HT-29 (cell line): ENCODE measurements around the gene APOD. TPM values are rescaled to one million over a fixed set of nuclear protein-coding genes. Genes with fewer than 3 reads are reported as not detected.
"Not testable (repeated sequence)": the region's sequence is repeated elsewhere in the genome, so short reads cannot be mapped to it uniquely, and the experiment has no call there.

Experiments used
- DNase-seq: peaks from one replicate; pipeline ENCODE4 v3.0.0-alpha.2; 2015; ENCODE audit warnings: low spot score
- total RNA-seq: library from RNA; depleted of rRNA; stranded (reverse); fragments of >200 nt; shearing (Covaris generic); gene quantifications from 2 replicates; pipeline ENCODE4 v1.2.3, GENCODE V29; 2014

Gene APOD
- total RNA-seq, 1 experiment from 2014 or later: 0.58 TPM

- not testable (repeated sequence) for DNase-seq
Measured at GRCh38 chr3:195617784-195618659, 34.3 kb upstream of the APOD start.

DNA sequence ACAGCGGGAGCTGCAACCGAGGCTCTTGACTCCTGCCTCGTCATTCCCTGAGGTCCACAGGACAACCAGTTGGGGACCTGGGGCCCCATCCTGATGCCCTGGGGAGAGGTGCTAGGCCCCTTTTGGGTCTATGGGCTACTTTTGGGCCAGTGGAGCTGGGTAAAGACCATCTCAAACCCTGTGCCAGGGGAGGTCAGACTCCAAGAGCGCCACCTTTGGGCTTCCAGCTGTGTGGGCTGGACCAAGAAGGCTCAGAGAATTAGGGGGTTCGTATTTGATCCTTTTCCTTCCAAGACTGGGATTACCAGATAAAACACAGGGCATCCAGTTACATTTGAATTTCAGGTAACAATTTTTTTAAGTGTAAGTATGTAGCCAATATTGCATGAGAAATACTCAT lies 33.4 kb upstream of the APOD start:
- not testable (repeated sequence) for DNase-seq

DNA sequence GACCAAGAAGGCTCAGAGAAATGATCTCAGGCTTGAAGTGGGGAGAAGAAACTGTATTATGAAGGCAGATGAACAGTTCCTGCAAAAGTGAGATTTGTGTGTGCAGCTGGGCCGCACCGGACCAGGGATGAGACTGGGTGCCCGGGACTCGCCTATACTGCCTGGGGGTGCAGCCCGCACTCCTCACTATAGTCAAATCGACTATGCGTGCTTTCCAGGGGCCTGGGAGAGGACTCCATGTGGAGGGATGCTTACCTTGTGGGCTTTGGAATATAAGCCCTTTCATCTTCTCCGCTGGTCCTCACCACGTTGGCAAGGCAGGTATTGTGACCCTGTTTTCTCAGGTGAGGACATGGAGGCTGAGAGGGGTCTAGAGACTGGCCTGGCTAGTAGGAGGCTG lies 32.9 kb upstream of the APOD start:
- DNase-seq: no peak

GRCh38 chr3:195615952-195616537 lies 32.3 kb upstream of the APOD start:
- not testable (repeated sequence) for DNase-seq

GRCh38 chr3:195614672-195615504 lies 31.1 kb upstream of the APOD start:
- peak; percentile 73 for DNase-seq

DNA sequence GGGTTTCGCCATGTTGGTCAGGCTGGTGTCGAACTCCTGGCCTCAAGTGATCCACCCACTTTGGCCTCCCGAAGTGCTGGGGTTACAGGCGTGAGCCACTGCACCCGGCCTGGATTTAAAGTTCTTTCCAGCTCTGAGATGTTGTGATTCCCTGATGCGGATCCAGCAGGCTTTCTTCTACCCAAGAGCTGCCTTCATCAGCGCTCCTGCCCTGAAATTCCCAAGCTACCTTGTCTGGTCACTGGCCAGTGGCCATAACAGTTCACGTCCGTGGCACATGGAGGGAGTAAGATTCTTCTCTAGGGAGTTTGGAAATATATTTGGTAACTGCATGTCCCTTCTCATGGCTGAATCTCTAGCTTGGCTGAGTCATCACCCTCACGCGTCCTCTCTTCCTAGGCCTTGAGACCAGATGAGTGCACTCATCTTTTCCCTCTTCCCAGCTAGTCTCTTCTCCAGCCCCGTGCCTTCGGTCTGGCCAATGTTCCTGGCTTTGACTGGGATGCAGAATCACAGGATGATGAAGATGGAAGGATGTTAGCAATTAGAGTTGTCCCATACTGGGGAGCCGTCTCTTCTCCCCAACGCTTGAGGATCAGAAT lies 29.8 kb upstream of the APOD start:
- DNase-seq: no peak

DNA sequence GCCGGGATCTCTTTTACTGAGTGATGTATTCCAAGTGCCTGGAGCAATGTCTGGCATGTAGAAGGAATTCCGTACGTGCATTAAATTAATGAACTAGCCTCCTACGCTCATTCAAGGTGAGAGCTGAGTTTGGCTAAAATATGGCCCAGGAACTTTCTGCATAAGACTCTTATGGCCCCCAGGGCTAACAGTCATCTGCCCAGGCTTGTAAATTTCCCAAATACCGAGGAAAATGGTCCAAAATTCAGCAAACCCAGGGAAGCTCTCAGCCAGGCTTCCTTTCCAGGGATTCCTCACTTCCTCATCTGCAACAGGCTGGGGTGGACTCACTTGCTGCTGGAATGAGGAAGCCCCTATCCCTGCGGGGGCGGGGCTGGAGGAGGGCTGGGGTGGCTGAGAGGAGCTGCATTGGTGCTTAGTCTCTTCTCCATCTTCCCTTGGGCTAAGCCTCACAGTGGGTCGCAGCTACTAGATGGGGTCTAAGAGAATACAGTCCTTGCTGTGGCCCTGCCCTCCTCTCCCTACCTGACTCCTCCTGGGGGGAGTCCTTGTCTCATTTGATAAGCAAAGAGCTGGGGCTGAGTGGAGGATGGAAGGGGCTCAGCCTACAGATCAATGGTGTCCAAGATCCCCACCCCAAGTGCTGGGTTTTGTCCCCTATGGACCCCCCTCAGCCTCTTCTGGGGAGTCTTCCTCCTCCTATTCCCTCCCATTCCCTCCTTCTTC lies 28.5 kb upstream of the APOD start:
- DNase-seq: no peak

DNA sequence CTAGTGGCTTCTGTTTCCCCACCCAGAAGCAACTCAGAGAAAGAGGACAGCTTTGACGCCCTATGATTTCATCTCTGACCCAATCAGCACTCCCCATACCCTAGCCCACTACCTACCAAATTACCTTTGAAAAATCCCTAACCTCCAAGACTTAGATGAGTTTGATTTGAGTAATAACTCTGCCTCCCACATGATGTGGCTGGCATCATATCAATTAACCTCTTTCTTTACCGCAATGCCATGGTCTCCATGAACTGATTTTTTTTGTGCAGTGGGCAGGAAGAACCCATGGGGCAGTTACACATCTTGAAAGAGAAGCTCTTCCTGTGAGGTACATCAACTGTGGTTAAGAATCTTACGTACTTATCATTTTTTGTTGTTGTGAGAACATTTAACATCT lies 25.5 kb upstream of the APOD start:
- no peak for DNase-seq

DNA sequence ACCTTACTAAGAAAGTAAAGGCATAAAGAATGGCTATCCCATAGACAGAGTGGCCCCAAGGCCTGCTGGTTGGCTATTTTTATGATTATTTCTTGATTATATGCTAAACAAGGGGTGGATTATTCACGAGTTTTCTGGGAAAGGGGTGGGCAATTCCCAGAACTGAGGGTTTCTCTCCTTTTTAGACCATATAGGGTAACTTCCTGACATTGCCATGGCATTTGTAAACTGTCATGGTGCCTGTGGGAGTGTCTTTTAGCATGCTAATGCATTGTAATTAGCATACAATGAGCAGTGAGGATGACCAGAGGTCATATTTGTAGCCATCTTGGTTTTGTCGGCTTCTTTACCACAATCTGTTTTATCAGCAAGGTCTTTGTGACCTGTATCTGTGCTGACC lies 18.0 kb upstream of the APOD start:
- DNase-seq: not testable (repeated sequence)

DNA sequence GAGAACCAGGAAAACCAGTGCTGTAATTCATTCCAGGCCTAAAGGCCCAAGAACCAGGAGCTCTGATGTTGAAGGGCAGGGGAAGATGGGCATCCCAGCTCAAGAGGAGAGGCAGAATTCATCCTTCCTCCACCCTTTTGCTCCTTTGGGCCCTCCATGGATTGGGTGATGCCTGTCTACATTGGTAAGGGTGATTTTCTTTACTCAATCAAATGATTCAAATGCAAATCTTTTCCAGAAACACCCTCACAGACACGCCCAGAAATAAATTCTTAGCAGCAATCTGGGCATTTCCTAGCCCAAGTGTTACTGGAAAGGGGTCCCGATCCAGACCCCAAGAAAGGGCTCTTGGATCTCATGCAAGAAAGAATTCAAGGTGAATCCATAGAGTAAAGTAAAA lies 17.6 kb upstream of the APOD start:
- DNase-seq: no peak

DNA sequence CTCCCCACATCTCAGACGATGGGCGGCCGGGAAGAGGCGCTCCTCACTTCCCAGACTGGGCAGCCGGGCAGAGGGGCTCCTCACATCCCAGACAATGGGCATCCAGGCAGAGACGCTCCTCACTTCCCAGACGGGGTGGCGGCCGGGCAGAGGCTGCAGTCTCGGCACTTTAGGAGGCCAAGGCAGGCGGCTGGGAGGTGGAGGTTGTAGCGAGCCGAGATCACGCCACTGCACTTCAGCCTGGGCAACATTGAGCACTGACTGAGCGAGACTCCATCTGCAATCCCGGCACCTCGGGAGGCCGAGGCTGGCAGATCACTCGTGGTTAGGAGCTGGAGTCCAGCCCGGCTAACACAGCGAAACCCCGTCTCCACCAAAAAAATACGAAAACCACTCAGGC lies 16.2 kb upstream of the APOD start:
- DNase-seq: not testable (repeated sequence)

DNA sequence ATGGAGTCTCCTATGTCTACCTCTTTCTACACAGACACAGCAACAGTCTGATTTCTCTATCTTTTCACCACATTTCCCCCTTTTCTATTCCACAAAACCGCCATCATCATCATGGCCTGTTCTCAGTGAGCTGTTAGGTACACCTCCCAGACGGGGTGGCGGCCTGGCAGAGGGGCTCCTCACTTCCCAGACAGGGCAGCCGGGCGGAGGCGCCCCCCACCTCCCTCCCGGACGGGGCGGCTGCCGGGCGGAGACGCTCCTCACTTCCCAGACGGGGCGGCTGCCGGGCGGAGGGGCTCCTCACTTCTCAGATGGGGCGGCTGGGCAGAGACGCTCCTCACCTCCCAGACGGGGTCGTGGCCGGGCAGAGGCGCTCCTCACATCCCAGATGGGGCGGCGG lies 15.8 kb upstream of the APOD start:
- DNase-seq: not testable (repeated sequence)

DNA sequence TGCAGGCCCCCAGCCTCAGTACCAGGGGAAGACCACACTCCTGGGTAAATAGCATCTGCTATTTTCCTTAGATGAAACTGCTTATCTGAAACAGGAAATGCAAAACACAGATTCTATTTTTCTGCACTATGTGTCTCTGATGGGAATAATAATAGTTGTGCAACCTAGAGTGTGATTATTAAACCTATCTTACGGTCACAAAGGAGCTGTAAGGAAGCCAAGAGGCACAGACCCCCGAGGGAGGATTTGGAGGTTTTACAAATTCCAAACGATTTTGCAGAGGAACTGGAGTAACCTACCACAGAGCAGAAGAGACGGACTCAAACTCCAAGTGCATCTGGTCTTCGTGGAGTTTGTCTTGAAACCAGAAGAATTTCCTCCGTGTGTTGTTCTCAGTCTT lies 14.1 kb upstream of the APOD start:
- DNase-seq: no peak

GRCh38 chr3:195597229-195597628 lies 13.5 kb upstream of the APOD start:
- DNase-seq: no peak

GRCh38 chr3:195596765-195597171 lies 13.0 kb upstream of the APOD start:
- no peak for DNase-seq

GRCh38 chr3:195595785-195596531 lies 12.2 kb upstream of the APOD start:
- DNase-seq: no peak

DNA sequence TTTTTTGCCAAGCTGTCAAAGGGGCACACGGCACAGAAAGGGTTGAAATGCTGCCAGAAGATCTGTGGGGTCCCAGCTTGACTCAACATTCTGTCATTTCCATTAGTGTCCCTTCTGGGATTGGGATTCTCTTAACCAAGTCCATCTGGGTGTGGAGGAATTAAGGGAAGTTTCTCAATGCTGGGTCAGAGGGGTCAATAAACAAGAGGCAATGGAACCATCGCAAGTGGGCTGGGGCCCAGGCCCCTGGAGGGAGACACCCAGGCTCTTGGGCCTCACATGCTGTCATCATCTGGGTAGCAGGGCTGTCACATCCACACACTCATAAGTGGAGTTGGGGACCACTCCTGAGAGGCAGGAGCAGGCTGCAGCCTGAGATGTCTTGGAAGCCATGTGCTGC lies 8.1 kb upstream of the APOD start:
- no peak for DNase-seq

- DNase-seq: no peak
Measured at GRCh38 chr3:195591220-195591619, 7.5 kb upstream of the APOD start.

DNA sequence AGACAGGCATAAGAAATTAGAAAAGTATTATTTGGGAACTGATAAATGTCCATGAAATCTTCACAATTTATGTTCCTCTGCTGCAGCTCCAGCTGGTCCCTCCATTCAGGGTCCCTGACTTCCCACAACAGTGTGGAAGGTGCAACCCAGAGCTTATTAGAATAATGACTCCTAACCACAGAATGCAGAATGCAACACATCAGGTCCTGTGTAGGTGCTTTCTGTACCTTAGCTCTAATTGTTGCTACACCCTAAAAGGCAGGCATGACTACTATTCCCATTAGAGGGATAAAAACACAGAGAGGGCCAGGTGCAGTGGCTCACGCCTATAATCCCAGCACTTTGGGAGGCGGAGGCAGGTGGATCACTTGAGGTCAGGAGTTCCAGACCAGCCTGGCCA lies 6.6 kb upstream of the APOD start:
- not testable (repeated sequence) for DNase-seq

DNA sequence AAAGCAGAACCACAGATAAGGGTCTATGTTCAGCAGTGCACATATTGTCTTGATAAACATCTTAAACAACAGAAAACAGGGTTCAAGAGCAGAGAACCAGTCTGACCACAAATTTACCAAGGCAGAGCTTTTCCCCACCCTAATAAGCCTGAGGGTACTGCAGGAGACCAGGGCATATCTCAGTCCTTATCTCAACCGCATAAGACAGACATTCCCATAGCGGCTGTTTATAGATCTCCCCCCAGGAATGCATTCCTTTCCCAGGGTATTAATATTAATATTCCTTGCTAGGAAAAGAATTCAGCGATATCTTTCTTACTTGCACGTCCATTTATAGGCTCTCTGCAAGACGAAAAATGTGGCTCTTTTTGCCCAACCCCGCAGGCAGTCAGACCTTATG lies 6.1 kb upstream of the APOD start:
- not testable (repeated sequence) for DNase-seq
